Hepatocyte (in vitro differentiated cells): ENCODE results near the gene SNRPB2. TPM values are rescaled to one million over a fixed set of nuclear protein-coding genes. Genes with fewer than 3 reads are reported as not detected.

Experiments used
- DNase-seq: peaks from one replicate; pipeline ENCODE4 v3.0.0-alpha.2; 2016; ENCODE audit warnings: low spot score
- H2AFZ ChIP-seq: fragments of 200-600 bp; sonication (generic); 2 replicates; pipeline ENCODE4 v1.6.0; 2016; ENCODE audit warnings: antibody characterized with exemption, mild to moderate bottlenecking
- H3K27ac ChIP-seq: fragments of 200-600 bp; sonication (generic); 2 replicates; pipeline ENCODE4 v1.5.1; 2016; ENCODE audit warnings: mild to moderate bottlenecking
- H3K27me3 ChIP-seq: fragments of 200-600 bp; sonication (generic); 2 replicates; pipeline ENCODE4 v1.6.1; 2016
- H3K36me3 ChIP-seq: fragments of 200-600 bp; sonication (generic); replicated peaks from 2 replicates; pipeline ENCODE4 v1.5.1; 2016; ENCODE audit warnings: low read depth; ENCODE audit not compliant: insufficient read depth
- H3K4me1 ChIP-seq: fragments of 200-600 bp; sonication (generic); 2 replicates; pipeline ENCODE4 v1.5.1; 2016; ENCODE audit warnings: mild to moderate bottlenecking, moderate library complexity; ENCODE audit not compliant: insufficient read depth
- H3K4me2 ChIP-seq: fragments of 200-600 bp; sonication (generic); 2 replicates; pipeline ENCODE4 v1.6.0; 2016
- H3K4me3 ChIP-seq: fragments of 200-600 bp; sonication (generic); 2 replicates; pipeline ENCODE4 v1.5.1; 2016; ENCODE audit warnings: mild to moderate bottlenecking
- H3K79me2 ChIP-seq: fragments of 200-600 bp; sonication (generic); 2 replicates; pipeline ENCODE4 v1.6.0; 2017; ENCODE audit warnings: mild to moderate bottlenecking
- H3K9me2 ChIP-seq: fragments of 200-600 bp; sonication (generic); replicated peaks from 2 replicates; pipeline ENCODE4 v1.6.0; 2017; ENCODE audit warnings: mild to moderate bottlenecking; ENCODE audit not compliant: insufficient read depth
- H3K9me3 ChIP-seq: fragments of 200-600 bp; sonication (generic); 2 replicates; pipeline ENCODE4 v1.5.1; 2016; ENCODE audit warnings: low read depth, mild to moderate bottlenecking
- H4K20me1 ChIP-seq: fragments of 200-600 bp; sonication (generic); 2 replicates; pipeline ENCODE4 v1.6.0; 2016; ENCODE audit warnings: mild to moderate bottlenecking; ENCODE audit not compliant: insufficient read depth, poor library complexity, severe bottlenecking
- EZH2 ChIP-seq: fragments of 200-600 bp; sonication (generic); IDR thresholded peaks from 2 replicates; pipeline ENCODE4 v1.6.1; 2016; ENCODE audit warnings: antibody characterized with exemption, mild to moderate bottlenecking, borderline replicate concordance
- EZH2phosphoT487 ChIP-seq: fragments of 200-600 bp; sonication (generic); IDR thresholded peaks from one replicate; pipeline ENCODE4 v1.6.1; 2018; ENCODE audit warnings: antibody characterized with exemption, mild to moderate bottlenecking, low read depth, moderate library complexity; ENCODE audit not compliant: unreplicated experiment, severe bottlenecking
- WGBS: methylation state at CpG from one replicate; pipeline ENCODE4 v1.1.6; 2016; ENCODE audit warnings: low lambda C conversion rate; ENCODE audit errors: missing lambda C conversion rate; 5-methylcytosine and 5-hydroxymethylcytosine counted together
- polyA plus RNA-seq: library from polyadenylated mRNA; unstranded; fragments of >200 nt; fragmentation: Nextera tagmentation; extraction: Ambion mirVana; gene quantifications from 2 replicates; pipeline ENCODE4 v1.2.1, GENCODE V29; 2016
- total RNA-seq: library from RNA; depleted of rRNA; stranded (reverse); fragments of >200 nt; gene quantifications from 2 replicates; pipeline ENCODE4 v1.2.3, GENCODE V29; 2014
- TF ChIP-seq, protein P1 (sequence below): fragments of 200-600 bp; sonication (generic); IDR thresholded peaks from 2 replicates; pipeline ENCODE4 v1.5.1; 2016; ENCODE audit warnings: antibody characterized with exemption, mild to moderate bottlenecking; ENCODE audit not compliant: poor library complexity

Gene SNRPB2
- total and polyA plus RNA-seq, 2 experiments from 2014 or later, result 64.3 to 95.0 TPM

DNA sequence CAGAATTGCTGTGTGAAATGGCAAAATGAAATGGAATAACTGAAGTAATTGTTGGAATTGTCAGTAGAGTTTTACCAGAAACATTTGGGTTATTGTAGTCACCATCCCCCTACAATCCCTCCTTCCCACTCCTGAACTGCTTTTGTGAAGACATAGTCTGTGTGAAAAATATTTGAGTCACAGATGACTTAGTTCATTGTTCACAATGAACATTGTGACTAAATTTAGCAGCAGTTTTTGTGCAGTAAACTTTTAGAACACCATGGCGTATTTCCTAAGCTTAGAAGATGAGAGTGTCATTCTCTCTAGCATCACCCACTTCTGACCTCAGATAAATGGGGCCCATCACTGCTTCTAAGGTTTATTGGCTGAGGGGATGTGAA, 29.3 kb downstream of the SNRPB2 start:
- Histone ChIP-seq H3K79me2 (no peaks in the 10 kb centered on the region), H3K4me1 (peaks cover 22% of the 10 kb centered on the region), H3K4me3 (no peak overlapping the region), H3K27ac (no peak overlapping the region), H3K36me3 (no peaks in the 10 kb centered on the region), H2AFZ (no peak overlapping the region), H3K9me2 (no peaks in the 10 kb centered on the region), H3K9me3 (no peaks in the 10 kb centered on the region), H3K4me2 (no peak overlapping the region), H3K27me3 (no peaks in the 10 kb centered on the region), H4K20me1 (no peaks in the 10 kb centered on the region)
- TF ChIP-seq EZH2phosphoT487, result no peak
- TF ChIP-seq, protein P1, sequence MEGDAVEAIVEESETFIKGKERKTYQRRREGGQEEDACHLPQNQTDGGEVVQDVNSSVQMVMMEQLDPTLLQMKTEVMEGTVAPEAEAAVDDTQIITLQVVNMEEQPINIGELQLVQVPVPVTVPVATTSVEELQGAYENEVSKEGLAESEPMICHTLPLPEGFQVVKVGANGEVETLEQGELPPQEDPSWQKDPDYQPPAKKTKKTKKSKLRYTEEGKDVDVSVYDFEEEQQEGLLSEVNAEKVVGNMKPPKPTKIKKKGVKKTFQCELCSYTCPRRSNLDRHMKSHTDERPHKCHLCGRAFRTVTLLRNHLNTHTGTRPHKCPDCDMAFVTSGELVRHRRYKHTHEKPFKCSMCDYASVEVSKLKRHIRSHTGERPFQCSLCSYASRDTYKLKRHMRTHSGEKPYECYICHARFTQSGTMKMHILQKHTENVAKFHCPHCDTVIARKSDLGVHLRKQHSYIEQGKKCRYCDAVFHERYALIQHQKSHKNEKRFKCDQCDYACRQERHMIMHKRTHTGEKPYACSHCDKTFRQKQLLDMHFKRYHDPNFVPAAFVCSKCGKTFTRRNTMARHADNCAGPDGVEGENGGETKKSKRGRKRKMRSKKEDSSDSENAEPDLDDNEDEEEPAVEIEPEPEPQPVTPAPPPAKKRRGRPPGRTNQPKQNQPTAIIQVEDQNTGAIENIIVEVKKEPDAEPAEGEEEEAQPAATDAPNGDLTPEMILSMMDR, result no peak
- no peak for TF ChIP-seq EZH2
- no peak for DNase-seq
- 58% methylated on average over 1 of the region's 1 CpG for WGBS

DNA sequence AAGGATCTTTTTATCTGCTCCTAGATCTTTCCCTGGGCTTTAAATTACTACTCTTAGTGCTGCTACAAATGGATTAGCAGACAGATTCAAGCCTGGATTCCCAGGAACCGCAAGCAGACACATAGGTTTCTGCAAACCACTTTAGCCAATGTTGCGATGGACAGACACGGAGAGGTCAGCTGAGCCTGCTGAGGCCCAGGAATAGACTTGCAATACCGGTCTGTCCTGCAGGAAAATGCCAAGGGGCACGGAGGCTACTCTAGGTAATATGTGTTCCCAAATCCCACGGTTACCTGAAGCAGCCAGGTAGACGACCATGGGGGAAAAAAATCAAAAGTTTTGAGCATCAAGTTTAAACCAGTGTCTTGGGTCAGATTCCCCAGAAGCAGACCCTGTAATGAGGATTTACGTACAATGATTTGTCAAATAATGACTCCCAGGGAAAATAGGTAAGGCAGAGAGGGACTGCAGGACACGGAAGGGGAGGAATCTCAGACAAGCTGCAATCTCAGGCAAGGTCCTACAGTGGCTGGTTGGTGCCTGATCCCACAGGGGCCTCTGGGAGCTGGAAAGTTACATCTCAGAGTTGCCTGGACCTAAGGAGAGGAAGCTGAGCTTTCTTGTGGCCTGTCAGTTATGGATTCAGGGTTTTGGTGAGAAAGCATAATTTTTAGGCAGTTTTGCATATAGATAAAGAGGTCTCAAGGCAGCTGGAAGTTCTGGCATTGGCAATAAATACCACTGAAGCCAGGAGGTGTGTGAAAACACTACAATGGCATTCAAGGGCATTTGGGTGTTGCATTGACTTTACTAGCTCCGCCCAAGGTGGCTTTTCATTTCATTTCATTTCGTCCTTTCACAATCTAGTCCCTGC, 30.8 kb downstream of the SNRPB2 start:
- no peaks in the 10 kb centered on the region for H3K9me2 ChIP-seq
- H3K4me3 ChIP-seq, result no peak overlapping the region
- TF ChIP-seq, protein P1, result no peak
- no peak for TF ChIP-seq EZH2phosphoT487
- no peak for TF ChIP-seq EZH2
- H3K4me1 ChIP-seq, result peaks cover 25% of the 10 kb centered on the region
- no peaks in the 10 kb centered on the region for H4K20me1 ChIP-seq
- peak overlapping the region; percentile 59 for H3K4me2 ChIP-seq
- H3K9me3 ChIP-seq, result no peaks in the 10 kb centered on the region
- DNase-seq, result no peak
- no peaks in the 10 kb centered on the region for H3K79me2 ChIP-seq
- H3K36me3 ChIP-seq, result no peaks in the 10 kb centered on the region
- no peaks in the 10 kb centered on the region for H3K27me3 ChIP-seq
- 42% methylated on average over 11 of the region's 11 CpGs for WGBS
- H2AFZ ChIP-seq, result peak overlapping the region; percentile 3
- no peak overlapping the region for H3K27ac ChIP-seq

DNA sequence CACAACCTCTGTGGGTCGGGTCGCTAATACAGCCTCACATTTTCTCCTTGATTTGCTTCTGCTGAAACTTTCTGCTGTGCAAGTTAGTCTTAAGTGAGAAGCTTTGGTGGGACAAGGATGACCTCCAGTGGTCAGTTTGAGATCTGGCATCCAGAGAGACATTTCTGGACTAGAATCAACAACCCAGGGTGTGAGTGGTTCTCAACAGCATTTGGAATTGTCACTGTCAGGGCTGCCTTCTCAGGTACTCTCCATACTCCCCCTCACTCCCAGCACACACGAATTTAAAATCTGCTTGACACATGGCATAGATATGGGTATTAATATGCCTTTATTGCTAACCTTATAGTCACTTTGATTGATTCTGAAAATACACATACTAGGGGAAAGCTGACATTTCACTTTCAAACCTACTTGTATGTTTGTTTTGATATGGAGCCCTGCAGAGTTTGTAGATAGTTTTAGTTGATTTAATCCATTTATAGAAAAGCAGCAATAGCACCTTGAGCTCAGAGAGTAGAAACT, 31.5 kb downstream of the SNRPB2 start:
- Histone ChIP-seq H3K4me1 (peaks cover 28% of the 10 kb centered on the region), H3K79me2 (no peaks in the 10 kb centered on the region), H3K4me2 (peak overlapping the region; percentile 59), H3K36me3 (no peaks in the 10 kb centered on the region), H3K27ac (no peak overlapping the region), H3K4me3 (no peak overlapping the region), H3K9me3 (no peaks in the 10 kb centered on the region), H3K27me3 (no peaks in the 10 kb centered on the region), H4K20me1 (no peaks in the 10 kb centered on the region), H3K9me2 (no peaks in the 10 kb centered on the region), H2AFZ (peak overlapping the region; percentile 3)
- TF ChIP-seq, protein P1, result peak; percentile 93
- no peak for TF ChIP-seq EZH2phosphoT487
- WGBS, result 2% methylated on average over 3 of the region's 3 CpGs
- DNase-seq, result peak; percentile 79
